Activated CD4-positive, alpha-beta T cell treated with anti-CD3 and anti-CD28 coated beads, Interleukin-2, Interleukin-4, amounts not matched to agents 100 ng/mL and 50 ng/mL, durations not matched to agents 16 hours and 8 hours (primary cell): Measurements from ENCODE around the gene LPP.

ENCODE experiments used
- DNase-seq: peaks from one replicate; pipeline ENCODE4 v3.0.0-alpha.2; 2020; ENCODE audit warnings: low spot score

The LPP gene

DNA sequence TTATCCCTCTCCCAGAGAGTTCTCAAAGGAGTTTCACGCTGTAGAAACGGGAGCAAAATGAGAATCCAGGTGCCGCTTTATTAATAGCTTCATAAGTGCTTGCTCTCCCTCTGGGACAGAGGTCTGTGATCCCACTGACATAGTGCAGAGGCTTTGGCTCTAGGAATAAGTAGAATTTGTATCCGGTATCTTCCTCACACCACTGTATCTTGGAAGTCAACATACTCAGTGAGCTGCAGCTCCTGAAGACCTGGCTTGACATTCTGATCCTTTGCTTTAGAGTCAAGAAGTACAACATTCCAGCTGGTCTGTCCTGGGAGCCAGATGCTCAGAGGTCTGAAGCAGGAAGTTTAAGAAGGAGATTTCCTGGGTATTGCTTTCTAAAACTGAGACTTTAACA lies 323.0 kb downstream of the LPP start:
- DNase-seq, result no peak

DNA sequence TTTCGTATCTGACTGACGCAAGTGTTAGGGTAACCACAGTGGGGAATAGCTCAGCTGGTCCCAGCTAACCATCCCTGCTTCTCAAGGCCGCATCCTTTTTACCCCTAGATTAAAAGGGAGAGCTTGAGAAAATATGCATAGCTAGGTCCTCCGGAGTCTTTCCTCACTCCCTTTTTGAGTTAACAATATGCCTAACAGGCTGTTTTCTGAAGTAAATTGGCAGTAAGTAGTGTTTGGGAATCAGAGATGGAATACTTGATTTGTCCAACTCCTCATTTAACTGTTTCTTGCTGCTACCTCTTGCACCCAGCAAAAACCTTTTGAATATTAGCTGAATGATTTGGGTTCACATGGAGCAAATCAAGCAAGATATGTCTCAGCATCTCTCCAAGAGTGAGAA lies 326.1 kb downstream of the LPP start:
- DNase-seq, result no peak

DNA sequence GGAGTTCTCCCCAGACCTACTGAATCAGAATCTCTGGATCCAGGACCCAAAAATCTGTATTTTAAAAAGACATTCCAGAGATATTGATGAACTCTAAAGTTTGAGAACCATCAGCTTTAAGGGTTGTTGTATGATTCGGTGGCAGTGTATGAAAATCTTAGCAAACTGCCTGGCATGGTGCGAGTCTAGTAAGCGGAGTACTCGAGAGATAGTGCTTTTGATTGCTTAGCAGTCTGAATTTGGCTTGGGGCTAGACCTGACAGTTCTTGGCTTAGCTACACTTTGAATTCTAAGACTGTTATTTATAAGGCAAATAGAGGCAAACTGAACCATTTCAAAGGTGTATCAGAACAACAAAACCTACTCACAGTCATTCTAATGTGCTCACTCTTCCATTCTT lies 329.0 kb downstream of the LPP start:
- no peak for DNase-seq

DNA sequence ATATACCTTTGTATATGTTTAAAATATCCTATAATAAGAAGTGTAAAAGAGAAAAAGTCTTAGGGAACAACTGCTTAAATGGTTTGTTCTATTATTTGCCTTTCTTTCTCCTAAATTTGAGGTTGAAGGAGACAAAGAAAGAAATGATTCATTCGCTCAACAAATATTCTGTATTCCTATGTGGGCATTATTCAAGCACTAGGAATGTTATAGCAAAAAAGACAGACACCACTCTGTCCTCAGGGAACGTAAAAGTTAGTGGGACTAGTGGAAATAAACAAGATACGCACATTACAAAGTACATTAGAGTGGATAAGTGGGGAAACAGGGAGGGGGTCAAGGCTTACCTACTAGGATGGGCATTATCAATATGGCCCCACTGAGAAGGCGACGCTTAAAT lies 332.2 kb downstream of the LPP start:
- DNase-seq, result no peak

DNA sequence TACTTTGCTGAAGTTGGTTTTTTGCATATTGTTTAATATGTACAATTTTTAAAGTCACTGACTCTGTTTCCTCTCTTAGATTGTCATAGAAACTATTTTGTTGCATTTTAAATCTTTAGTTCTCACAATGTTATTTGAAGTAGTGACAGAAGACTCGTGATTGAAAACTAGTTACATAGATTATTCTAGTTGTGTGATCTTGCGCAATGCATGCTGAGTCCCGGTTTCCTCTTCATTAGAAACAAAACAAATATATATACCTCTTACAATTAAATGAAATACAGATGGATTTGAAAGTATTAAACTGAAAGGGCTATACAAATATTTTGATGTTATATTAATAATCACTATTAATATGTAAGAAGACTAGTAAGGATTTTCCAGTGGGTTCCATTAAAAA lies 333.0 kb downstream of the LPP start:
- DNase-seq, result no peak

DNA sequence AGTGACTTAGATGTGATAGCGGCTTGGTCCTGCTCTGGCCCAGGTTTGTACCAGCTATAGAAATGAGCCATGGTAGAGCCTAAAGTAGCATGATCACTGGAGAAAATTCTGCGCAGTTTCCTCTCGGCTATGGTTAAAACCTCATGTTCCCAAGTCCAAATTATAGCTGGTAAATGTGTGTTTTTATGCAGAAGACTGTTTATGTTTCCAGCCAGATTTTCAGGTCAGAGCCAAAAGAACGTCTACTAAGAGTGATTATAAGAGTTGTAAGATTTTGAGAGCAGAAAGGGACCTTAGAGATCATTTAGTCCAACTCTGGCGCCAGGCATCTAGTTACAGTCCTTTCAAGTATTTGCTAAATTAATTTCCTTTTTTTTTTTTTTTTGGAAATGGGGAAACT lies 333.7 kb downstream of the LPP start:
- no peak for DNase-seq

DNA sequence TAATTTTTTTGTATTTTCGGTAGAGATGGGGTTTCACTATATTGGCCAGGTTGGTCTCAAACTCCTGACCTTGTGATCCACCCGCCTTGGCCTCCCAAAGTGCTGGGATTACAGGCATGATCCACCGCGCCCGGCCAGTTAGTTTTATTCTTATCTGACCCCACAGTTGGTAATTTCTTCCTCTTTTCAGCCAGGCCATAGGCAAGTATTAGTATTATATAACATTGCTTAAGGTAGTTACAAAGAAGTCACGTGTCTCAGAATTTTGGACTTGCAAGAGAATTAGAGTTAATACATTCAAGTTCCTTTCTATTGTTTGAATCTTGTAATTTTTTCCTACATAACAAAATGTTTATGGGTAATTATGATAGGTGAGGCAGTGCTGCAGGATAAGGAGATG lies 334.8 kb downstream of the LPP start:
- DNase-seq, result no peak

DNA sequence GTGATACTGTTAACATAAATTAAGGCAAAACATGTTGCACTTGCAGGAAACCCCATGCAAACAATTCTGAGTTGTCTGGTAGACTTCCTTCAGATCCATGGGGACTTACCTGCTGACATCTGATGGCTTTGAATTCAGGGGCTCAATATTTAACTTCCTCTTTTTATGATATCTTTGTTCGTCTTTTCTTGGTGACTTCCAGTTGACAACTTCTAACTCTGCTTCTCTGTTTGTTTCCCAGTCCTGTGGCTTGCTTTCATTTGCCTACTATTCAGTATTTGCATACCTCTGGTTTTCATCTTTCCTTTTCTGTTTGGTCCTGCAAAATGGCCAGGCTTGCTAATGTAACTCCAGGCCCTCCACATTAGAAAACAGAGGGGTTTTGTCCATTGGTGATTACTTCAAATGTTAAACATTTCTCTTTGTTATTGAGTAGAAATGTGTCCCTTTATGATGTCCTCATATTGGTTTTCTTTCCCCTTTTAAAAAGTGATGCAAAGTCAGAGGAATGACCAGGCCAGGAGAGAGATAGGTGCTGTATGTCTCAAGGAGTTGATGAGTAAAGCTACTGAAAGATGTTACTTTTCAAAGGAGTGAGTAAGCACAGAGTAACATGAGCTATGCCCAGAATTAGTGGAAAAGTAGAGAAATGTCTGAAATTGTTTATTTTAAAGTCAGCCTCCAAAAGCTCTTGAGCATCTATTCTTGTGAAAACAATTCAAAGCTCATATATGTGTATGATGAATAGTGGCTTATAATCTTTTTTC lies 335.9 kb downstream of the LPP start:
- no peak for DNase-seq

DNA sequence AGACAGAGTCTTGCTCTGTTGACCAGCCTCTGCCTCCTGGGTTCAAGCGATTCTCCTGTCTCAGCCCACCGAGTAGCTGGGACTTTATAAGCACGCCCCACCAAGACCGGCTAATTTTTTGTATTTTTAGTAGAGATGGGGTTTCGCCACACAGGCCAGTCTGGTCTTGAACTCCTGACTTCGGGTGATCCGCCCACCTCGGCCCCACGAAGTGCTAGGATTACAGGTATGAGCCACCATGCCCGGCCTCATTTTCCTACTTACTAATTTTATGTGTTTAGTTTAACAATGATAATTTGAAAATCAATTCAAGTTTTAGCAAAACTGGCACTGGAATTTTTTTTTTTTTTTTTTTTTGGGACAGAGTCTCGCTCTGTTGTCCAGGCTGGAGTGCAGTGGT lies 336.5 kb downstream of the LPP start:
- no peak for DNase-seq

DNA sequence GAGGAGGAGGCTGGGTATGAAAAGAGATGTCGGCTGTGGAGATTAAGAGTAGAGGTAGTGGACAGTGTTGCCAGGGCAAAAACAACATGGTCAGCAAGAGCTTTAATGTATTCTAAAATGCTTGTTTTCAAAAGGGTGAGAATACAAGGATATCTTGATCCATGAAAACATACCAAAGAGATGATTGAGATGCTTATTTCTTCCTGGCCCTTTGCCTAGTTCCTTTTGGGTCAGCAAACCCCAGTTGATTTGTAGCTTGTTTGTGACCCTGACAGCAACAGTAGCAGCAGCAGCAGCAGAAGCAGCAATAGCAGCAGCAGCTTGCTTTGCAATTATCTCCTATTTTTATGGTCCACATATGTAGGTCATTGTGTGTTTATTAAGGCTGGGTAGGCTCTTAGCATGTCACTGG lies 337.3 kb downstream of the LPP start:
- DNase-seq, result no peak

DNA sequence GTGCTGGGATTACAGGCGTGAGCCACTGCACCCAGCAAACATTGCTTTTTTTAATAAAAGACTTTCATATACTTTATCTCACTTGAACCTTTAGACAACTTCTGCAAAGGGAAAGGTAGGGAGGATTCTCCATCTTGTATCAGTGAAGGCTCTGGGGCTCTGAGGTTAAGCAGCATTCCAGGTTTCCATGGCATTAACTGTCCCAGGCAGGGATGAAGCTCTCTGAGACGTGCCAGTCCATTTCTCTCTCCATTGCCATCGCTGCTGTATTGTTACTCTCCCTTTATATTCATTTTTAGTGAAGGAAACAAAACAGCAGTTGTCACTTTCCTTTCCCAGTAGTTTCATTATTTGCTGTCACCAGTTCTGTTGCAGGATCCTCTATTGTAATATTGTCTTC lies 342.4 kb downstream of the LPP start:
- no peak for DNase-seq

DNA sequence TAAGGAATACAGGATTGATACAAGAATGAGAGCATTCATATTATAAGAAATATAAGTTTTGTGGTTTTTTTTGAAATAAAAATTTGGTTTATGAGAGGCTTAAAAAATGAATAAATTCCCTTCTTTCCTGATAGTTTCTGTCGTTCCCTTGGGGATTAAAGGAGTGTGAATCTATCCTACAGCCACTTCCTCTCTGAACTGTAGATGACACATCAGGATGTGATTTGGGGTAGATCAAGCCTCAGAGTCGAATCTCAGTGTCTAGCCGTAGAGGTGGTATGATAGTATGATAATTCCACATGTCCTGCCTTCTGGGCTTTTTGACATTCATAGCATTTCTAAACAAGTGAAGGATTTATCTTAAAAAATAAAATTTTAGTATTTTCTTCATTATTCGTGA lies 343.1 kb downstream of the LPP start:
- DNase-seq, result no peak

DNA sequence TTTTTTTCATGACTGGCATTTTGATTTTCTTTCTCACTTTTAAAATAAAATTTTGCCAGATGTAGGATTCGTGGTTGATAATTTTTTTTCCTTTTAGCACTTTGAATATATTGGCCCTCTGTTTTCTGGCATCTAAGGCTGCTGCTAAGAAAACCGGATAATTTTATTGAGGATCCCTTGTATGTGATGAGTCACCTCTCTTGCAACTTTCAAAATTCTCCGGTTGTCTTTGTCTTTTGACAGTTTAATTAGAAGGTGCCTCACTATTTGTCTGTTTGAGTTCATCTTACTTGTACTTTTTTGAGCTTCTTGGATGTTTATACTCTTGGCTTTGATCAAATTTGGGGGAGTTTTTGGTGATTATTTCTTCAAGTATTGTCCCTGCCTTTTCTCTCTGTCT lies 349.7 kb downstream of the LPP start:
- DNase-seq, result no peak

DNA sequence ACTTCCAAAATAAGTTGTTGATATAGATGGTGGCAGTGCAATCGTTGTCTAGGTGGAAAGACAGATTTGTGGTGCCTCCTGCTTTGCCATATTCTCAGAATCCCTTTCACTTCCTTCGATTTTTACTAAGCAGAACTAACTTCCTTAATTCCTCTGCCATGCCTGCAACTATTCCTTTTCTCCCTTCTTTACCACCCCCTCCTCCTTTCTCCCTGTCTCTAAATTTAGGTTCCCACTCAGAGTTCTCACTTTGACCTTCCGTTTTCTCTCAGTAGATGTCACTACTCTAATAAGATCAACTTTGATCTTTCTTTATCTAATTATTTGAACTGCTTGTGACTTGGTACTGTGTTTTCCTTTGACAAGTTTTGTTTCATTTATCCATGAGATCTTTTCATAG lies 351.2 kb downstream of the LPP start:
- no peak for DNase-seq

DNA sequence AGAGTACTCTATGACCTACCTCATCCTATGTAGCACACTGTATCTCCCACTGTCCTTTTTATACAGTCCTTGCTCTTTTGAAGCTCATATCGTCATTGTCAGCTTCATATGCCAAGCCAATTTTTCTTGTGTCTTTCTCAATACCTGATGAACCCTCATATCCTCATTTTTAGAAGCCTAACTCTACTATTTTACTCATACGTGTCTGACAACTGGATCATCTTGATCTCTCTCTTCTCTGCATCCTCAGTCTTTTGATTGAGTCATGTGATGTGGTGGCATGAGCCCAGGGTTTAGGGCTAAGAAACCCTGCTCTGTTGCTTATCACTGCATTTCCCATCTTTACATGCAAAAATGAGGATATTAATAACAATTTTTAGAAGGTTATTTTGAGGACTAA lies 352.0 kb downstream of the LPP start:
- DNase-seq, result no peak

DNA sequence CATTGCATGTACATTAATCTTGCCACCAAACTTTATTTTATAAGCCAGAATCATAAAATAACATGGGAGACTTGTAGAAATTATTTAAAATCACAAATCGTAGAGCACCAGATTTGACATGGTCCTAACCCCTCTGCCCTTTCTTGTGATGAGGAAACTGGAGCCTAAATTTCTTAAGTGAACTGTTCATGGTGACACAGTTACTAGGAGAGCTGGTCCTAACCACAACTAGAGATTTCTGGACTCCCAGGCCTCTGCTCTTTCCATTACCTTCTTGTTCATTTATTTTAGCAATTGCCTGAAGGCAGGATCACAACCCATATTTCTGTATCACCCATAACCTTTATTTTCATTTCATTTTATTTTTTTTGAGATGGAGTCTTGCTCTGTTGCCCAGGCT lies 352.5 kb downstream of the LPP start:
- DNase-seq, result no peak

DNA sequence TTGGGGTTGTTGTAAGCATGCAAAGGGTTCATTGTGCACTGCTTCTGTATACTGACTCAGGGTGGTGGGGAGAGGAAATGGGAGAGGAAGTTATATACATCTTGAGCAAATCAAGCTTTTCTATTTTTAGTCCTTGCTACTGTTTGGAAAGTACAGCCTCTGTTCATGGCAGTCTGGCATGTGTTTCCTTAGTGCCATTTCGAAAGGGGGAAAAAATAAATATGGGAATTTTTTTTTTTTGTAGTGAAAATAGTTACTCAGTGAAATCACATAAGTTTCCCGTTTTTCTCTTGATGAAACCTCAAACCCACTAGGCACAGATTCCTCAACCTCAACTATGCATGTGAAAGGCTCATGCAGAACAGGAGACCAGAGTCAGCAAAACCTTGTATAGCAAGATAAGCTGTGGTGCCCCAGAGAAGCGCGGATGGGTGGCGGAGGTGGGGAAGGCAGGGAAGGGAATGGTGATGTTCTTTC lies 353.3 kb downstream of the LPP start:
- DNase-seq, result no peak

DNA sequence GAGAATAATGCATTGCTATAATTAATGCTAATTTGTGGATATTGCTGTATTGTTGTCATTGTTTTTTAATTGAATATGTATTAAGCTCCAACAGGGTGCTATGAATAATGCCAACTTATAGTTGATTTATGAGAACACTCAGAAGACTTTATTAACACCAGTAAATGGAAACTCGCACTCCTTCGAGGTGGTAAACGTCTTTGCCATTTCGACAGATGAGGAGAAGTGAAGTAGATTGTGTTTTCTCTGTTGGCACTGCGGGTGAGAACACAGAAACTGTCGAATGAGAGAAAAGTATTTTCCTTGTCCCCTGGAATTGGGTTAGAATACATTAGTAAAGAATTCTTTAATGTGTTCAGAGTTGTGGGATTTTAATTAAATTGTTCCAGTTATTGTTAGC lies 354.5 kb downstream of the LPP start:
- no peak for DNase-seq

DNA sequence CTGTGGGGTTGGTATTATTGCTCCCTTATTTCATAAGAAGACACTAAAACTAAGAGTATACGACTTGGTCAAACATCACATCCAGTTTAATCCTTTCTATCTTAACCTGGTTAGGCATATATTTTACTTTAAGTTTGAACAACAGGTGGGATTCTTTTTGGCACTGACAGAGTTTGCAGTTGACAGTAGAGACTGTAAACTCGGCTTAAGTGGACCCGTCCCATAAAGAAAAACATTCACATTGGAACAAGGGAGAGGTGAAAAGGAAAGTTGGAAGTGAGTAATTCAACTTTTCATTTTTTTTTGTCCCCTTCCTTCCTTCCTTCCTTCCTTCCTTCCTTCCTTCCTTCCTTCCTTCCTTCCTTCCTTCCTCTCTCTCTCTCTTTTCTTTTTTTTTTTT lies 355.4 kb downstream of the LPP start:
- DNase-seq, result no peak

DNA sequence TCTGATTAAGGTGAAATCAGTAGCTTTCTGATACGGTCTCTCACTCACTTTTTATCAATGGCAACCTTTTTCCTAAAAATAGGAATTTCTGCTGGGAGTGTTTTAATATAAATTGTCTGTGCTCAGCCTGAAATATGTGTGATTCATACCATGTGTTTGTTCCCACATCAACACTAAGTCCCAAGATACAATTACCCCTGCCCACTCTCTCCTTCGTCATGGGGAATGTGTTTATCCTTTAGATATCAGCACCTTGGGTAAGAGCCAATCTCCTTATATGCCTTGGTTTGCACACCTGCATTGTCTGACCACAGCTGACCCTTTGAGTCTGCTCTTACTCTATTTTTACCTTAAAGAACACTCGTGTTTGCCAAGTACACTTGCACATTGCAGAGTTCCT lies 356.4 kb downstream of the LPP start:
- DNase-seq, result no peak

DNA sequence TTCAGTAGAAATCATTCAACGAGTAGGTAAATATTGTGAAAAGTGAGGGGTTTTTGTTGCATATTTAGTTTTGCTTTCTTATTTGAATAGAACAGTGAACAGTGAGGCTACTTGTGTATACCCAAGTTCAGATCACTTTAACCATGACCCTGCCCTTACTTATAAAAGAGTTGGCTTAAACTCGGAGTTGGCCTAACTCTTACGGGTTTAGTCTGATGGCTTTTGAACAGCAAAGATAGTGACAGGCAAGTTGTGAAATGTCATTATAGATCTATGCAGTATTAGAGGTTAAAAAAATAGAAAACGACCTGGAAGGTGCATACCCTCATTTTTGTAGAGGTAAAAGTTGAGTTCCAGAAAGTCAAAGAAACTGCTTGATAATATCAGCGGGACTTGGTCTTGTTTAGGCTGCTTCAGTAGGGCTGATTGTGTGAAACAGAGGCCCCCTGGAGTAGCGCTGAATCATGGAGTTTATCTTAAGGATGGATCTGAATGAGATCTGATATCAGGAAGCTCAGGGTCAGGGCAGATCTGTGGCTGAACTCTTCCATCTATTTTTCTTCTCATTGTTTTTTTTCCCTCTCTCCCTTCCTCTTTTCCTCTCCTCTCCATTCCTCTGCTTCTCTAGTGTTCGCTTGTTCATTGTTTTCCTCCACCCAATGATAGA lies 359.8 kb downstream of the LPP start:
- no peak for DNase-seq

DNA sequence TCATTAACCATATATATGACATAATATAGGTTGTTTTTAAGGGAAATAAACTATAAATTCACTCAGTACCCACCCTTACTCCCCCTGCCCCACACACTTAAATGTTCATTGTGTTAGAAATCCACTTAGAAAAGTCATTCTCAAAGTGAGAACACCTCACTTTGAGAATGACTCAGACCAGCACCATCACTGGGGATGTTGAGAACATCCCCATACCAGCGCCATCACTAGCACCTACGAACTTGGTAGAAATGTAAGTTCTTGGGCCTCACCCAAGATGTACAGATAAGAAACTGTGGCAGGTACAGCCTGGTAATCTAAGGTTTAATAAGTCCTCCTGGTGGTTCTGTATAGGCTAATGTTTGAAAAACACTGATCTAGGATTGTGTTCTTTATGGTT lies 362.6 kb downstream of the LPP start:
- DNase-seq, result peak; percentile 51

DNA sequence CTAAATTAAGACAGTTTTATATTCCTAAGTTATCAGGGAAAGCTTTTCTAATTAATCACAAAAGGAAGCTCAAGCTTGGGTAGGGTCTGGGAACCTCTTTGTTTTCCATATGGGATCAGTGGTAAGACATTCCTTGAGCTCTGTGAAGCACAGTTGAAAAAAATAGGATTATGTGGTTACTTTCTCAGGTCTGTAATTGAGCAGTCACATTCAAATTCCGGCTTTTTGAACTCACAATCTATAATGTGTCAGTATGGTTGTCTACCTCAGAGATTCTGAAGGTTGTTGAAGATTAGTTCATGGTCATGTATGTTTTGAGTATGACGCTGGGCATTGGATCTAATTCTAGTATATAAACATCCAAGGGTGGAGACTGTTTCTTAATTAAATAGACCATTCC lies 364.5 kb downstream of the LPP start:
- no peak for DNase-seq

DNA sequence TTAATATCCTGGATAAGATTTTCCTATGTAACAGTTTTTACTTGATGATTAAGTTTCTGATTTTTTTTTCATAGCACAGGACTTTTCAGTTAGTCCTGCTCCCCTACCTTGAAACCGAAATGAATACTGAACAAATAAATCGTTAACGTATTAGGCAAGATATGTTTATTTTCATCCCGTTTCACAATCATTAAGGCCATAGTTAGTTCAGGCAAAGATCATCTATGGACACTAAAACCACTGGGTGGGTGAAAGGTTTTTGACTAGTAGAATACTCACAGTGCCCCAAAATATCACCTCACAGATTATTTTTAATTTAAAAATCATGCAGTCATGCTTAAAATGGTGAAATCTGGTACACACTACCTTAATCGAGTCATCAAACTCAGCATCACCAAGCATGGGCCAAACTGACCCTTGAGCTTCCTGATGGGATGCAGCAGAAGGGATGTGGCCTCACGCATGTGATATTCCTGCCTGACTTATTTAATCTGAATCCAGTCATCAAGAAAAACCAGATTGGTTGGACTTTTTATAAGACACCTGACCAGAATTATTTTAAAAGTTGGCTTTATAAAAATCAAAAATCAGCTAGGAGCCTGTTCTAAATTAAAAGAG lies 365.0 kb downstream of the LPP start:
- DNase-seq, result no peak
